ENCODE measurements around the gene KLHDC7B.

Gene KLHDC7B

GRCh38 chr22:50599816-50600455 lies 54.2 kb downstream of the KLHDC7B start:
- DNase-seq: no peak

- DNase-seq: no peak
These were observed 54.8 kb downstream of the KLHDC7B start, which contains the start of gene MAPK8IP2 for GRCh38 chr22:50600538-50600937. Gene MAPK8IP2 (plus strand): TSS chr22:50600793. CDS start chr22:50600819, 26 bp downstream.
